CD4-positive, alpha-beta T cell (primary cell): ENCODE measurements around the gene FXYD6. TPM values are rescaled to one million over a fixed set of nuclear protein-coding genes. Genes with fewer than 3 reads are reported as not detected.

Experiments used
- ATAC-seq: fragments of 200-7000 bp; cut with Tn5 transposase; one replicate; pipeline ENCODE4 v1.10.0; 2022; ENCODE audit warnings: mild to moderate bottlenecking; ENCODE audit not compliant: poor library complexity
- CTCF ChIA-PET: fragments of 350-600 bp; sonication (Branson Sonifier 250); formaldehyde crosslinking; loops from one replicate; lab custom pipeline; 2021; ENCODE audit warnings: antibody characterized with exemption, inconsistent platforms; lab: Charles Lee
- POLR2A ChIA-PET: fragments of 350-600 bp; sonication (Branson Sonifier 250); formaldehyde crosslinking; loops from one replicate; lab custom pipeline; 2021; ENCODE audit warnings: antibody characterized with exemption, inconsistent platforms; lab: Charles Lee
- DNase-seq, 14 experiments: peaks; one replicate each; pipeline ENCODE4 v3.0.0-alpha.2; 2013 to 2020; ENCODE audit warnings: mixed read lengths in 2 of 14
- H3K27ac ChIP-seq, 2 donors: one replicate each; pipeline versions ENCODE4 v1.5.1 to v1.7.0; 2013; ENCODE audit warnings: low read length in 2 of 2, low read depth in 1 of 2, mild to moderate bottlenecking in 1 of 2
- H3K27me3 ChIP-seq, 2 experiments: 1 replicate in 1 of 2; 2 replicates in 1 of 2; pipeline versions ENCODE4 v1.6.1 to v1.7.0; 2013; ENCODE audit warnings: low read length in 2 of 2, control low read depth in 1 of 2, mild to moderate bottlenecking in 1 of 2, moderate library complexity in 1 of 2; ENCODE audit not compliant: insufficient read depth in 2 of 2, control insufficient read depth in 1 of 2
- H3K36me3 ChIP-seq: one replicate; pipeline ENCODE4 v1.6.1; 2013; ENCODE audit warnings: low read length, control low read depth; ENCODE audit not compliant: insufficient read depth
- H3K4me1 ChIP-seq: one replicate; pipeline ENCODE4 v1.6.1; 2013; ENCODE audit warnings: low read length, control low read depth; ENCODE audit not compliant: insufficient read depth
- H3K4me3 ChIP-seq: one replicate; pipeline ENCODE4 v1.5.1; 2013; ENCODE audit warnings: mild to moderate bottlenecking, low read length, moderate library complexity
- H3K9me3 ChIP-seq, 2 experiments: 1 replicate in 1 of 2; 2 replicates in 1 of 2; pipeline versions ENCODE4 v1.6.1 to v1.7.0; 2013; ENCODE audit warnings: low read length in 2 of 2, mild to moderate bottlenecking in 2 of 2, control low read depth in 1 of 2, moderate library complexity in 1 of 2; ENCODE audit not compliant: control insufficient read depth in 1 of 2, insufficient read depth in 1 of 2
- H3K27ac Mint-ChIP-seq: one replicate; pipeline ENCODE4 v1.8.0; 2020; ENCODE audit warnings: mixed read lengths
- H3K27me3 Mint-ChIP-seq: one replicate; pipeline ENCODE4 v1.8.0; 2021; ENCODE audit warnings: mixed read lengths
- H3K36me3 Mint-ChIP-seq: one replicate; pipeline ENCODE4 v1.8.0; 2021; ENCODE audit warnings: low read depth, mixed read lengths
- H3K4me1 Mint-ChIP-seq: one replicate; pipeline ENCODE4 v1.8.0; 2021; ENCODE audit warnings: low read depth, mixed read lengths
- H3K4me3 Mint-ChIP-seq: one replicate; pipeline ENCODE4 v1.8.0; 2020; ENCODE audit warnings: mild to moderate bottlenecking, mixed read lengths
- H3K9me3 Mint-ChIP-seq: one replicate; pipeline ENCODE4 v1.8.0; 2020; ENCODE audit warnings: mixed read lengths
- CTCF ChIP-seq: fragments of 200-600 bp; IDR thresholded peaks from one replicate; pipeline ENCODE4 v1.8.0; 2022; ENCODE audit warnings: antibody characterized with exemption, mild to moderate bottlenecking
- intact Hi-C, 2 experiments: fragments of 100-400 bp; cut with DNase I in 1 of 2; cut with micrococcal nuclease in 1 of 2; formaldehyde crosslinking; loops; one replicate each; pipeline versions ENCODE4 v1.15.1 to v1.9.0; 2023 to 2025; cut with DNase I, micrococcal nuclease
- total RNA-seq, 174 experiments: library from RNA in 2 of 174; stranded (reverse) in 2 of 174; gene quantifications; one replicate each; pipeline ENCODE4 v1.2.3 and lab custom pipeline; 2021 to 2026

FXYD6 gene
- total RNA-seq, 2 experiments from 2014 or later = not detected

- H3K27ac Mint-ChIP-seq = no peak overlapping the region
- Histone ChIP-seq H3K9me3 (no peaks in the 10 kb centered on the region), H3K36me3 (no peaks in the 10 kb centered on the region), H3K27me3 (no peaks in the 10 kb centered on the region), H3K4me1 (peaks cover 21% of the 10 kb centered on the region), H3K27ac (no peak overlapping the region), H3K4me3 (no peak overlapping the region)
- H3K4me3 Mint-ChIP-seq = no peak overlapping the region
- H3K27me3 Mint-ChIP-seq = no peaks in the 10 kb centered on the region
- DNase-seq (peak in 1 of 14 experiments; percentile 43), ATAC-seq (no peak)
- TF ChIP-seq CTCF = no peak
- no peaks in the 10 kb centered on the region for H3K36me3 Mint-ChIP-seq
- no peaks in the 10 kb centered on the region for H3K9me3 Mint-ChIP-seq
- ChIA-PET POLR2A (interaction anchor here (1.0 to 1.9 kb wide), 8 partner anchors 10 to 365 kb away, joined by 3 to 13 read pairs (median 6); no protein-coding TSS in a partner anchor), CTCF (interaction anchor here (0.5 to 6.5 kb wide), 23 partner anchors 10 to 392 kb away, joined by 3 to 98 read pairs (median 4); partner anchors contain the start of gene IL10RA)
- peaks cover 13% of the 10 kb centered on the region for H3K4me1 Mint-ChIP-seq
- intact Hi-C loops = loop anchor here (1.0 to 10.0 kb wide), 6 partner anchors 10 to 368 kb away; partner anchors contain the start of gene SCN2B (in 1 of the 2)
Measured at GRCh38 chr11:117806846-117807245, 69.6 kb downstream of the FXYD6 start.

GRCh38 chr11:117805045-117805444, 71.4 kb downstream of the FXYD6 start:
- no peaks in the 10 kb centered on the region for H3K27me3 Mint-ChIP-seq
- Histone ChIP-seq H3K27me3 (no peaks in the 10 kb centered on the region), H3K4me1 (peaks cover 21% of the 10 kb centered on the region), H3K36me3 (no peaks in the 10 kb centered on the region), H3K27ac (no peak overlapping the region), H3K4me3 (no peak overlapping the region), H3K9me3 (no peaks in the 10 kb centered on the region)
- H3K4me1 Mint-ChIP-seq = peaks cover 13% of the 10 kb centered on the region
- H3K9me3 Mint-ChIP-seq = no peaks in the 10 kb centered on the region
- peak in 2 of 14 experiments; percentile 49 to 58 for DNase-seq
- no peak overlapping the region for H3K27ac Mint-ChIP-seq
- no peak for TF ChIP-seq CTCF
- CTCF ChIA-PET = interaction anchor here (2.0 to 6.5 kb wide), 2 partner anchors 12 to 248 kb away, joined by 4 to 98 read pairs; no protein-coding TSS in a partner anchor
- POLR2A ChIA-PET = no interaction called here
- no peaks in the 10 kb centered on the region for H3K36me3 Mint-ChIP-seq
- intact Hi-C loops = loop anchor here in 1 of 2 experiments (10.0 kb wide), 1 partner anchor 370 kb away; the partner anchor contains the start of gene SCN2B
- no peak overlapping the region for H3K4me3 Mint-ChIP-seq
- ATAC-seq = no peak

- ATAC-seq = no peak
- CTCF ChIA-PET = interaction anchor here (1.6 to 6.5 kb wide), 2 partner anchors 13 to 249 kb away, joined by 3 to 98 read pairs; no protein-coding TSS in a partner anchor
- H3K9me3 Mint-ChIP-seq = no peaks in the 10 kb centered on the region
- peaks cover 12% of the 10 kb centered on the region for H3K4me1 ChIP-seq
- no peak for TF ChIP-seq CTCF
- H3K36me3 Mint-ChIP-seq = no peaks in the 10 kb centered on the region
- no peak for DNase-seq
- H3K27ac Mint-ChIP-seq = no peak overlapping the region
- intact Hi-C loops = loop anchor here in 1 of 2 experiments (10.0 kb wide), 1 partner anchor 371 kb away; the partner anchor contains the start of gene SCN2B
- no peak overlapping the region for H3K4me3 ChIP-seq
- H3K4me3 Mint-ChIP-seq = no peak overlapping the region
- H3K9me3 ChIP-seq = no peaks in the 10 kb centered on the region
- no peak overlapping the region for H3K27ac ChIP-seq
- POLR2A ChIA-PET = no interaction called here
- peaks cover 6% of the 10 kb centered on the region for H3K27me3 Mint-ChIP-seq
- peaks cover under 1 to 2% of the 10 kb centered on the region in 2 experiments for H3K27me3 ChIP-seq
- H3K36me3 ChIP-seq = no peaks in the 10 kb centered on the region
- peaks cover 1% of the 10 kb centered on the region for H3K4me1 Mint-ChIP-seq
Measured at GRCh38 chr11:117803896-117804295, 72.6 kb downstream of the FXYD6 start.
